Neuronal stem cell (in vitro differentiated cells): Measurements from ENCODE around the gene DIPK1C.

Source experiments
- DNase-seq: peaks from one replicate; pipeline ENCODE4 v3.0.0-alpha.2; 2013; ENCODE audit warnings: low spot score
- H2AFZ ChIP-seq: one replicate; pipeline ENCODE4 v1.6.1; 2013; ENCODE audit warnings: mild to moderate bottlenecking, low read length, inconsistent platforms
- H2AK5ac ChIP-seq: 2 replicates; pipeline ENCODE4 v1.6.1; 2013; ENCODE audit warnings: low read depth, mild to moderate bottlenecking, inconsistent platforms, low read length, moderate library complexity, mixed read lengths
- H2BK120ac ChIP-seq: 2 replicates; pipeline ENCODE4 v1.6.1; 2013; ENCODE audit warnings: low read depth, mild to moderate bottlenecking, inconsistent platforms, low read length, moderate library complexity, mixed read lengths
- H2BK12ac ChIP-seq: one replicate; pipeline ENCODE4 v1.6.1; 2013; ENCODE audit warnings: low read length, inconsistent platforms
- H2BK15ac ChIP-seq: 2 replicates; pipeline ENCODE4 v1.6.1; 2013; ENCODE audit warnings: mild to moderate bottlenecking, low read length, inconsistent platforms, mixed read lengths
- H2BK5ac ChIP-seq: one replicate; pipeline ENCODE4 v1.6.1; 2013; ENCODE audit warnings: inconsistent platforms, mild to moderate bottlenecking, low read length, moderate library complexity
- H3K14ac ChIP-seq: one replicate; pipeline ENCODE4 v1.6.1; 2013; ENCODE audit warnings: low read length, inconsistent platforms
- H3K18ac ChIP-seq: 2 replicates; pipeline ENCODE4 v1.6.1; 2013; ENCODE audit warnings: low read length, inconsistent platforms
- H3K23ac ChIP-seq: 2 replicates; pipeline ENCODE4 v1.6.1; 2013; ENCODE audit warnings: low read depth, mild to moderate bottlenecking, mixed read lengths, low read length, inconsistent platforms; ENCODE audit not compliant: poor library complexity
- H3K27ac ChIP-seq: replicated peaks from 3 replicates; pipeline ENCODE4 v1.5.1; 2013; ENCODE audit warnings: low read length, inconsistent platforms
- H3K27me3 ChIP-seq, 3 experiments: 2 replicates each; pipeline ENCODE4 v1.6.1; 2013; ENCODE audit warnings: low read length in 3 of 3, mild to moderate bottlenecking in 2 of 3, inconsistent platforms in 1 of 3, low read depth in 1 of 3, mixed read lengths in 1 of 3, moderate library complexity in 1 of 3; ENCODE audit not compliant: control insufficient read depth in 3 of 3, insufficient read depth in 3 of 3
- H3K36me3 ChIP-seq, 2 donors: replicated peaks in 1 of 2; 2 replicates each; pipeline ENCODE4 v1.6.1; 2013; ENCODE audit warnings: low read length in 2 of 2; ENCODE audit not compliant: control insufficient read depth in 2 of 2, insufficient read depth in 2 of 2
- H3K4ac ChIP-seq: 2 replicates; pipeline ENCODE4 v1.6.1; 2013; ENCODE audit warnings: inconsistent platforms, mild to moderate bottlenecking, low read length, moderate library complexity
- H3K4me1 ChIP-seq, 2 donors: 1 replicate in 1 of 2; 2 replicates in 1 of 2; pipeline ENCODE4 v1.6.1; 2013; ENCODE audit warnings: low read length in 2 of 2, low read depth in 1 of 2; ENCODE audit not compliant: control insufficient read depth in 2 of 2, insufficient read depth in 1 of 2
- H3K4me2 ChIP-seq: one replicate; pipeline ENCODE4 v1.6.1; 2013; ENCODE audit warnings: mild to moderate bottlenecking, low read length, inconsistent platforms; ENCODE audit not compliant: insufficient read depth, poor library complexity, severe bottlenecking
- H3K4me3 ChIP-seq, 2 donors: 2 replicates each; pipeline ENCODE4 v1.5.1; 2013; ENCODE audit warnings: low read length in 2 of 2, mild to moderate bottlenecking in 2 of 2, inconsistent platforms in 1 of 2, moderate library complexity in 1 of 2
- H3K79me1 ChIP-seq: one replicate; pipeline ENCODE4 v1.6.1; 2013; ENCODE audit warnings: low read depth, mild to moderate bottlenecking, inconsistent platforms, low read length, moderate library complexity
- H3K9ac ChIP-seq: one replicate; pipeline ENCODE4 v1.6.1; 2013; ENCODE audit warnings: mild to moderate bottlenecking, low read depth, low read length, inconsistent platforms; ENCODE audit not compliant: poor library complexity
- H3K9me3 ChIP-seq, 2 donors: replicated peaks in 1 of 2; 2 replicates each; pipeline versions ENCODE3 to v1.6.1; 2013; ENCODE audit warnings: low read length in 2 of 2, mild to moderate bottlenecking in 2 of 2, inconsistent platforms in 1 of 2, low read depth in 1 of 2, mixed read lengths in 1 of 2, moderate library complexity in 1 of 2; ENCODE audit not compliant: control insufficient read depth in 2 of 2, insufficient read depth in 1 of 2
- H4K8ac ChIP-seq: one replicate; pipeline ENCODE4 v1.6.1; 2013; ENCODE audit warnings: low read depth, mild to moderate bottlenecking, inconsistent platforms, low read length, moderate library complexity
- H4K91ac ChIP-seq: one replicate; pipeline ENCODE4 v1.6.1; 2013; ENCODE audit warnings: low read length, low read depth, mild to moderate bottlenecking, inconsistent platforms; ENCODE audit not compliant: poor library complexity
- WGBS, 2 donors: extraction: QIAGEN DNeasy Blood & Tissue Kit; methylation state at CpG; one replicate each; pipeline ENCODE4 v1.1.7; 2013; ENCODE audit warnings: missing lambda C conversion rate in 2 of 2, mixed read lengths in 1 of 2; ENCODE audit not compliant: insufficient read length in 2 of 2, insufficient replicate concordance in 1 of 2; ENCODE audit errors: extremely low coverage in 2 of 2; 5-methylcytosine and 5-hydroxymethylcytosine counted together

DIPK1C gene

GRCh38 chr18:74476140-74476539 lies 19.0 kb upstream of the DIPK1C start:
- peaks cover 0 to 2% of the 10 kb centered on the region in 2 donors for H3K9me3 ChIP-seq
- no peak overlapping the region for H3K18ac ChIP-seq
- H3K4me3 ChIP-seq, result no peak overlapping the region
- no peak overlapping the region for H3K9ac ChIP-seq
- no peak overlapping the region for H4K8ac ChIP-seq
- H3K79me1 ChIP-seq, result no peaks in the 10 kb centered on the region
- no peak for DNase-seq
- H2BK5ac ChIP-seq, result no peak overlapping the region
- H3K14ac ChIP-seq, result no peak overlapping the region
- H3K4me1 ChIP-seq, result peaks cover 0 to 5% of the 10 kb centered on the region in 2 donors
- H2BK15ac ChIP-seq, result no peak overlapping the region
- no peaks in the 10 kb centered on the region for H3K36me3 ChIP-seq
- peaks cover 0 to 31% (median 0%) of the 10 kb centered on the region in 3 experiments for H3K27me3 ChIP-seq
- peak overlapping the region; percentile 39 for H2AFZ ChIP-seq
- H2BK120ac ChIP-seq, result no peak overlapping the region
- no CpG with 5 or more reads among the region's 6 CpGs for WGBS, 2 donors
- H3K23ac ChIP-seq, result no peak overlapping the region
- no peak overlapping the region for H4K91ac ChIP-seq
- H2BK12ac ChIP-seq, result no peak overlapping the region
- H3K4me2 ChIP-seq, result no peak overlapping the region
- H3K4ac ChIP-seq, result no peak overlapping the region
- H2AK5ac ChIP-seq, result no peak overlapping the region
- no peak overlapping the region for H3K27ac ChIP-seq

- Histone ChIP-seq H3K4ac (no peak overlapping the region), H2AFZ (no peak overlapping the region)
Observed at GRCh38 chr18:74473976-74474640, 17.0 kb upstream of the DIPK1C start.

GRCh38 chr18:74472312-74472711 lies 15.2 kb upstream of the DIPK1C start:
- Histone ChIP-seq H4K91ac (no peak overlapping the region), H4K8ac (no peak overlapping the region), H2AFZ (no peak overlapping the region), H2BK5ac (no peak overlapping the region), H2BK12ac (no peak overlapping the region), H3K18ac (no peak overlapping the region), H3K4me2 (no peak overlapping the region), H3K4ac (no peak overlapping the region), H3K36me3 (no peaks in the 10 kb centered on the region), H3K27me3 (peaks cover 0 to 6% (median 0%) of the 10 kb centered on the region in 3 experiments), H3K27ac (no peak overlapping the region), H3K79me1 (no peaks in the 10 kb centered on the region), H3K4me3 (no peak overlapping the region), H3K9me3 (peaks cover 0 to 2% of the 10 kb centered on the region in 2 donors), H2AK5ac (no peak overlapping the region), H3K23ac (no peak overlapping the region), H3K14ac (no peak overlapping the region), H2BK120ac (no peak overlapping the region), H3K4me1 (peaks cover 0 to 5% of the 10 kb centered on the region in 2 donors), H2BK15ac (no peak overlapping the region), H3K9ac (no peak overlapping the region)
- DNase-seq, result no peak
- WGBS, 2 donors, result no CpG with 5 or more reads among the region's 2 CpGs

More at GRCh38 chr18:74473976-74474640, 17.0 kb upstream of the DIPK1C start:
- Histone ChIP-seq H3K27me3 (peaks cover 0 to 13% (median 0%) of the 10 kb centered on the region in 3 experiments), H3K4me3 (no peak overlapping the region), H2BK5ac (no peak overlapping the region), H2BK12ac (no peak overlapping the region), H3K4me1 (peaks cover 0 to 5% of the 10 kb centered on the region in 2 donors), H3K79me1 (no peaks in the 10 kb centered on the region), H2BK120ac (no peak overlapping the region), H3K18ac (no peak overlapping the region), H3K14ac (no peak overlapping the region), H2AK5ac (no peak overlapping the region), H4K8ac (no peak overlapping the region), H3K27ac (no peak overlapping the region), H3K23ac (no peak overlapping the region), H4K91ac (no peak overlapping the region), H3K9me3 (peaks cover 0 to 2% of the 10 kb centered on the region in 2 donors), H3K9ac (no peak overlapping the region), H3K36me3 (no peaks in the 10 kb centered on the region), H3K4me2 (no peak overlapping the region), H2BK15ac (no peak overlapping the region)
- no CpG with 5 or more reads among the region's 3 CpGs for WGBS, 2 donors
- no peak for DNase-seq

- Histone ChIP-seq H3K79me1 (no peaks in the 10 kb centered on the region), H3K23ac (no peak overlapping the region), H2AFZ (no peak overlapping the region), H3K9me3 (peaks cover 0 to 2% of the 10 kb centered on the region in 2 donors), H2BK120ac (no peak overlapping the region), H2BK12ac (no peak overlapping the region), H2BK15ac (no peak overlapping the region), H3K4ac (no peak overlapping the region), H2AK5ac (no peak overlapping the region), H3K9ac (no peak overlapping the region), H3K27ac (no peak overlapping the region), H3K36me3 (no peaks in the 10 kb centered on the region), H3K4me2 (no peak overlapping the region), H4K8ac (no peak overlapping the region), H3K14ac (no peak overlapping the region), H3K27me3 (peaks cover 0 to 11% (median 0%) of the 10 kb centered on the region in 3 experiments), H3K18ac (no peak overlapping the region), H3K4me3 (no peak overlapping the region), H2BK5ac (no peak overlapping the region), H4K91ac (no peak overlapping the region), H3K4me1 (peaks cover 0 to 3% of the 10 kb centered on the region in 2 donors)
- no CpG with 5 or more reads among the region's 3 CpGs for WGBS, 2 donors
- no peak for DNase-seq
Observed at GRCh38 chr18:74468547-74469061, 11.5 kb upstream of the DIPK1C start.
